Anterior cingulate cortex (tissue), 58 donors: ENCODE measurements around the gene PLEKHG7.
"Not testable (repeated sequence)": the region's sequence is repeated elsewhere in the genome, so short reads cannot be mapped to it uniquely, and the experiment has no call there.

Experiments used
- DNase-seq, 58 donors: peaks; one replicate each; lab custom pipeline; 2025; lab: John Stamatoyannopoulos, UW

PLEKHG7 gene, protein sequence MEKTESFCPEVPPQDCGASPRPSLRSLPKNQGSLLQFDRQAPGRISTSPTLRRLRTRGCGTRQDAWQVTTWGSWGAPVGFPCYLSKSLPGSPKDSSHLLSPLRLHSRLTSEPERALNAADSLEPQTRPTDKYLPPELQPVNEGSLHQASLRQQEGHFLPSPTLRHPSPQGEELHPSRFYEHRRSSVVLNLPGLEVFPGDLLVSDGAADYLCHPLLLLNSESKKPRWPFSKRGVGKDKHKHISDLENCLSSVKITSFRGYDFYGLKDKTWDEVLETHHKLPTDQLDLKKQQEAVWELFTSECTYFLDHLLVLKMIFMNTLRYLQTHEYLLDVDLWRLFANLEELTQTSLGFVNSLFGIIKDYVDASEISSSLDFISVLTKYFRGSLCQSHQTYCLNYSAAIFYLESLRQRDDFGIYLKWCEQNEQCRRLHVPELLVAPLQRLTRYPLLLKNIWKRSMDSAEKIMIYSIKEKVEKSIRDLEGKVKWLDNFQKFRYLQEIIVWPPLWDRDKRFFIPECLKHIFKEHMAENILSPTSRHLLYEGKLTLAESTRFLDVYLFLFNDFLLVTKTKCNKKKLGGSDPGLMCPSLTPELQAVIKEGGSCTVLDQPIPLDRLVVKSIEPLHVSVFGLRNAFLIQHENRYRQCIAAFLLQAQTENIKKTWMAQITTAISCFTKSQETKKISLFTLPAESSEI

DNA sequence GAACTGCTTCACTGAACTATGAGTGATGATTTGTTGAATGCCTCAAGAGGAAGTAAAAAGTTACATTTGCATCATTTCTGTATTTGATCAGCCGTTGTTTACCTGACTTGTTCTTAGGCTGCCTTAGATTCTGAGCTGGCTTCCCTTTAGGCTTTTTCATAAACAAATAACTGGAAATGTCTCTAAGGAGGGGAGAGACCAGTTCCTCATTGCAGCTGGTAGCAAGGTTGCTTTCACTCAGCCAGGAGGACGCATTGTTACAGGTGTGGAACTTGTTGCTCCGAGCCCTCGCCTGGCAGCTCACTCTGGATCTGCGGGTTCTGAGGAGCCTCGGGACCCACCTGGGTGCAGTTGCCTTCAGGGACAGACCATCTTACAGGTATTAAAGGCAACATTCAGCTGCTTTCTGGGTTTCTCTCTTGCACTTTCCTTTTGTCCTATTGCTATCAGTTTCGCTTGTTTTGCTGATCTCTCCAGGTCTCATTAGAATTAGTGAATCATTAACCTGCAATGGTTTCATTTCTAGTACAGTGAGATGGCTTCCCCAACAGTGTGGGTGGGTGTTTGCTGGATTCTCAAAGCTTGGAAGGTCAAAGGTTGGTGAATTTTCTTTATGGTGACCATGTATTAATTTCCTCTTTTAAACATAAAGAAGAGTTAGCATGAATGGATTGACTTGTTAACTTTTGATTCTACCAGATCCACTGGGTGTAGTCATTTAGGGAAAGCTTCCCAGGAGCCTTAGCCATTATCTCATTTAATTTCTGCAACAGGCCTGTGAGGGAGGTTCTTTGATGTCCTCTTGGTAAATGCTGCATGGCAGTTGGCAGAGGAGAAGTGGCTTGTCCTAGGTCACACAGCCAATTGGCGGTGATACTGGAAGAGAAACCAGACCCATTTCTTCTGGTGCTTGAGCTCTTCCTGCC lies at the start of gene PLEKHG7:
Gene PLEKHG7 (plus strand): TSS at position 236 of the 926 bp plus-strand sequence. CDS start 3,643 bp downstream, outside the sequence.
- DNase-seq = no peak

- not testable (repeated sequence) for DNase-seq
Measured at GRCh38 chr12:92654256-92654655, 48.5 kb upstream of the PLEKHG7 start.

DNA sequence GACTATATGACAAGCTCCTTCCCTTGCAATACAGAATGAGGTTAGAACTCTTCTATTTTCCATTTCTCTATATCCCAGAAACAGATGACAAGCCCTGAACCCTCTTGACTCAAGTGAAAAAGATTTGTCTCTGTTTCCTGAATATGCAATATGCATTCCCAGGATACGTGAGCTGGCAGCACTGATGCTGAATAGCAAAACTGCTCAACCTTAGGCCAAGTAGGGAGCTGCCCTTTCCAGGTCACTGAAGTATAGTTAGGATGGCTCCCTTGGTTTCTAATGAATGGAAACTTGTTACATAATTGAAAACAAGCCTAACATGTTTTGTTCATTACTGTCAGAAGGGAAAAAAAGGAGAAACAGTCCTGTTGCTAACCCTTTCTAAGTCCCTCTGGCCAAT lies 47.9 kb upstream of the PLEKHG7 start:
- no peak for DNase-seq

DNA sequence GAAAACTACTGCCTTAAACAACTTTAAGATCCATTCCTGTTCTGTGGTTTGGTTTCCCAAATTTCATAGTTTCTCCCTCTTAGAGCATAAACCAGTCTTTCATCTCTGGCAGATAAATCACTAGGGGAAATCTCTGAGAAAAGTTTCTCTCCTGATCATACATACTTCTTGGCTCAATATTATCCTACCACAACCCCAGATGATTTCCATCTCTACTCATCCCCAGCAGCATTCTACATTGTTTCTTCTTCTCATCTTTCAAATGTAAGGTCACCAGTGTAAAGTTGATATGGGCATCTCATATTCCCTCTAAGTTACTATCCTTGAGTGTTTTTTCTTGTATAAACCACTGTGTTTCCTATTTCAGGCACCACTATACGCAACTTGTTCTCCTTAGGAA lies 45.9 kb upstream of the PLEKHG7 start:
- no peak for DNase-seq

GRCh38 chr12:92657770-92658169 lies 45.0 kb upstream of the PLEKHG7 start:
- no peak for DNase-seq

DNA sequence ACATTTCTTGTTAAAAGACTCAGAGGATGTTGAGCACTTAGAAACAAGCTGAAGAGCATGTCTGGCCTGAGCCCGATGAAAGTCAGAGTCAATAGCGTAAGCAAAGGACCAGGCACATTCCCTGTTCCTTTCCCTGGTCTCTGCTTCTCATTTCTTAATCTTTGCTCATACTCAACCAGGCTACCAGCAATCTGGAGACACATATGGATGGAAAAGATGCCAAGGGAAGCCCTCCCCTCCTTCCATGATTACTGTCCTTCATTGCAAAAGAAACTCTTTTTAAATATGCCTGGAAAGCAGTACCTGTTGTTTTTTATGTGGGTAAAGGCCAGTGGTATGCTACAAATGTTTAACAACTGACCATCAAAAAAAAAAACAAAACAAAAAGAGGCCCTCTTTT lies 44.2 kb upstream of the PLEKHG7 start:
- DNase-seq = no peak

DNA sequence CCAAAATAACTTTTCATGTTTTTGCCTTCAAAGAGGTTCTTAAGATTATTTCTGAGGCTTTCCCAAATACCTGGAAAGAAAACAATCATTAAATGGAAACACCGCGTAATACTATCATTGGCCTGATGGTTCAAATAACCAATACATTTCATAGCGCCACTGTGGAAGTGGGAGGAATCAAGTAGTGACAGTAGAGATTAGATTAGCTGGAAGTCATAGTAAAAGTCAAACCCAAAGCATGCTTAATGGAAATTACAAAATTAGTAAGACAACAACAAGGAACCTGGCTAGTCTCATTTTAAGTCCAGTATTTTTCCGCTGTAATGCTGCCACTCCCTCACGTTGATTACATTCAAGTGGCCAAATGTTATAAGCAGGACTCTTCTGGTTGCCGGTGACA lies 41.5 kb upstream of the PLEKHG7 start:
- DNase-seq = no peak

GRCh38 chr12:92665496-92665895 lies 37.3 kb upstream of the PLEKHG7 start:
- no peak for DNase-seq

GRCh38 chr12:92668739-92669138 lies 34.0 kb upstream of the PLEKHG7 start:
- no peak for DNase-seq

GRCh38 chr12:92671524-92671923 lies 31.3 kb upstream of the PLEKHG7 start:
- DNase-seq = not testable (repeated sequence)

GRCh38 chr12:92673756-92674155 lies 29.0 kb upstream of the PLEKHG7 start:
- no peak for DNase-seq

GRCh38 chr12:92674500-92674899 lies 28.3 kb upstream of the PLEKHG7 start:
- no peak for DNase-seq

- DNase-seq = no peak
Measured at GRCh38 chr12:92675092-92675865, 27.5 kb upstream of the PLEKHG7 start.

DNA sequence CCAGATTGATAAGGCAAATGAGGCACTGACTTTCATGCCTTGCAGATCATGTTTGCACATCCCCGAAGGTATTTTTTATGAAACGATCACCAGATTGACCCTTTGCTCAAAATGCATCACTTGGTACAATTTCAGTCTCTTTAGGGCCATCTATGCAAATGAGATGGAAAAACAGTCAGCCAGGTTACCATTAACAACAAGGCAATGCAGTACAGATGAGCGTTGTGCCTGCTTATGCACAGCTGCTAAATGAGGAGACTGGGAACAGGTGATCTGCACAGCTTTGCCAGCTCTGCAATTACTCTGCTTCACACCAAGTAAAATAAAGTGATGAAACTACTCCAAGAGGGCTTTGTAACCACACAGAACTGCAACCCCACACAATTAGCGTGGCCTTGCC lies 26.1 kb upstream of the PLEKHG7 start:
- no peak for DNase-seq

DNA sequence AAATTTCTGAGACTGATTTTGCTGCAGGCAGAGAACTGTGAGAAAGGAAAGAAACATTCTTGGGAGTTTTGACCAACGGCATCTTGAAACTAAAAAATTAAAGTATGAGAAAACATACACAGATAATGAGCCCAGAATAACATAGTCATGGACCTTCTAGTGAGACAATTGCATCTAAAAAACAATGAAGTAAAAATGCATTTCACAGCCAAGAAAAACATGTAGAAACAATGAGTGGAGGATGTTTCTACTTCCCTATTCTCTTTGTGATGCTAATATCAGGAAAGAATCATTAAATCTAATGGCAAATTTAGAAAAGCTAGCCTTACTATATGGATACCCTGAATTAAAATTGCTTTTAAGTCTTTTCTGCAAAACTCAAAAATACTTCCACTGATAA lies 12.2 kb upstream of the PLEKHG7 start:
- no peak for DNase-seq

- DNase-seq = no peak
Measured at GRCh38 chr12:92695056-92695455, 7.7 kb upstream of the PLEKHG7 start.

DNA sequence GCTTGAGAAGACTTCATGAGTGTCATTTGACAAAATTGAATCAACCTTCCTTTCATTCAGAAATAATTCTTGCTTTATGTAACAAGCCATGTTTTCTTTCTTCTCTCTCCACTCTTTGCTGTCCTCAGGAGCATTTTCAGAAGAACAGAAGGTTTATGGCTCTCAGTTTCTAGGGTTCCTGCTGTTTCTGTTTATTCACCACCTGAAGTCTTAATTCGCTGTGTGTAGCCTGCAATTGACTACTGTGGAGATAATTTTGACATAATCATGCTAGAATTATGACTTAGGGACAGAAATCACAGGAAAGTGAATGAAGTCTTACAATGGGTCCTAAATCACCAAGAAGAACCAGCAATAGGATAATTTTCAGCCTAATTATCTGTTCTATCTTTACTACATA lies 7.2 kb upstream of the PLEKHG7 start:
- no peak for DNase-seq

DNA sequence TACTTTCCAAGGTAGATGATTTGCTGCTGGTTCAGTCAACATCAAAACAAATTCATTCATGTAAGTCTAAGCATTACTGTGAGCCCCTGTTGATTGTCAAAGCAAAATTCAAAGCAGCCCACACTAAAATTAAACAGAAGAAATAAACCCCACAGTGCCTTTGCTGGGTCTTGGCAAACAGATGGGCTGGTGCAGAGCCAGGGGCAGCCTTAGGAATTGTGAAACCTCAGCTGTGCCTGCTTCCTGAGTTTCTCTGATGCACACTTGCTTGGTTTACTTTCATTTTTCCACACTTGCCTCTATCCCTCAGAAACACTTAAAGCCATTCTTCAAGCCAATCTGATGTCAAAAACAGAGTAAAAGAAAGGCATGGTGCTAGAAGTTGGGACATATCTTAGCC lies 6.6 kb upstream of the PLEKHG7 start:
- DNase-seq = peak in 18 of 58 donors; percentile 1 to 45 (median 16)

DNA sequence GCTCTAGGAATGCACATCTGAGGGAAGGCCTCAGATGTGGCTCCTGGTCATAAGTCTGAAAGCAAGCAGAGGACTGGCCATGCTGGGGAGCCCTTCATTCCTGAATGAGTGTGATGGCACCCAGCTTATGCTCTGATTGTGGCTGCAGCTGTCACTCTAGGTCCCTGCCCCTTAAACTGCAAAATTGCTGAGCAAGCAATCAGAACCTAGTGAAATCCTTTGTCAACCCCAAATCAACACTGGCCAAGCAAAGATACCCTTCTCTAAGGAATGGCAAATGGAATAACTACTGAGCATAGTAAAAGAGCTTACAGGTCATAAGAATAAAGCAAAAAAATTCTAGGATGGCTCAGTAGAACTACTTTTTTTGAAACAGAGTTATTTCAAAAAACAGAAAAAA lies 4.3 kb upstream of the PLEKHG7 start:
- DNase-seq = no peak

DNA sequence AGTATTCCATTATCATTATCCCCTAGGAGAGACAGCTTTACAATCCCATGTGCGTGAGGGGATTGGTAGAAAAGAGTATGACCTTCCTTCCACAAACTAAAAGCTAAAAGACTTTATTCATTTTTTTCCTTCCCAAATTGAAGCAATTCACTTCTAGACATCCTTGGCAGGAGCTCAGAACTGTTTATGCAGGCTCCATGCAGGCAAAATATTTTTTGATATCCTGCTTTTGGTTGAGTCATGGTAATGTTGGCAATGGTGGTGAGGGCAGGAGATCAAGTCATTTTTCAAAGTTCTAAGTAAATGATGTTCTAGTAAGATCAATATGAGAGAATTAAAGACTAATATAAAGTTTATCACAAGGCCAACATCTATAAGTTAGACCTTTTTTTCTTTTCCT lies 1.3 kb upstream of the PLEKHG7 start:
- no peak for DNase-seq
